Skeletal muscle satellite cell (primary cell): Measurements from ENCODE around the gene ACSL6.

Source experiments
- H3K27me3 ChIP-seq: 2 replicates; pipeline ENCODE4 v1.7.0; 2013; ENCODE audit warnings: low read length; ENCODE audit not compliant: control insufficient read depth, insufficient read depth
- H3K36me3 ChIP-seq: 2 replicates; pipeline ENCODE4 v1.7.0; 2013; ENCODE audit warnings: mild to moderate bottlenecking, control low read depth, low read length; ENCODE audit not compliant: insufficient read depth
- H3K4me1 ChIP-seq: 2 replicates; pipeline ENCODE4 v1.7.0; 2013; ENCODE audit warnings: low read length; ENCODE audit not compliant: control insufficient read depth, insufficient read depth
- H3K4me2 ChIP-seq: 2 replicates; pipeline ENCODE4 v1.7.0; 2013; ENCODE audit warnings: mild to moderate bottlenecking, low read length
- H3K4me3 ChIP-seq: 2 replicates; pipeline ENCODE4 v1.7.0; 2013; ENCODE audit warnings: low read length
- H3K9ac ChIP-seq: 2 replicates; pipeline ENCODE4 v1.7.0; 2013; ENCODE audit warnings: mild to moderate bottlenecking, low read depth, low read length, moderate library complexity
- H3K9me3 ChIP-seq: replicated peaks from 2 replicates; pipeline ENCODE4 v1.7.0; 2013; ENCODE audit warnings: mild to moderate bottlenecking, control low read depth, low read length

ACSL6 gene

GRCh38 chr5:132055441-132055807, 44.0 kb upstream of the ACSL6 start:
- peaks cover 50% of the 10 kb centered on the region for H3K27me3 ChIP-seq

GRCh38 chr5:132054697-132055440, 43.4 kb upstream of the ACSL6 start:
- Histone ChIP-seq H3K4me3 (no peak overlapping the region), H3K9me3 (no peaks in the 10 kb centered on the region), H3K9ac (no peak overlapping the region), H3K36me3 (no peaks in the 10 kb centered on the region), H3K4me1 (no peaks in the 10 kb centered on the region), H3K27me3 (peaks cover 54% of the 10 kb centered on the region), H3K4me2 (no peak overlapping the region)

More at GRCh38 chr5:132055441-132055807, 44.0 kb upstream of the ACSL6 start:
- Histone ChIP-seq H3K4me2 (no peak overlapping the region), H3K36me3 (no peaks in the 10 kb centered on the region), H3K4me3 (no peak overlapping the region), H3K4me1 (no peaks in the 10 kb centered on the region), H3K9ac (no peak overlapping the region), H3K9me3 (no peaks in the 10 kb centered on the region)

GRCh38 chr5:132054031-132054696, 42.7 kb upstream of the ACSL6 start:
- peaks cover 61% of the 10 kb centered on the region for H3K27me3 ChIP-seq
- no peak overlapping the region for H3K4me3 ChIP-seq

GRCh38 chr5:132053483-132053882, 42.0 kb upstream of the ACSL6 start:
- Histone ChIP-seq H3K9me3 (no peaks in the 10 kb centered on the region), H3K4me3 (no peak overlapping the region), H3K4me1 (no peaks in the 10 kb centered on the region)

More at GRCh38 chr5:132054031-132054696, 42.7 kb upstream of the ACSL6 start:
- Histone ChIP-seq H3K9me3 (no peaks in the 10 kb centered on the region), H3K4me1 (no peaks in the 10 kb centered on the region), H3K4me2 (no peak overlapping the region), H3K36me3 (no peaks in the 10 kb centered on the region), H3K9ac (no peak overlapping the region)

GRCh38 chr5:132052520-132052919, 41.1 kb upstream of the ACSL6 start:
- Histone ChIP-seq H3K36me3 (no peaks in the 10 kb centered on the region), H3K27me3 (peaks cover 68% of the 10 kb centered on the region), H3K4me3 (no peak overlapping the region), H3K9ac (no peak overlapping the region), H3K4me1 (no peaks in the 10 kb centered on the region), H3K4me2 (no peak overlapping the region), H3K9me3 (no peaks in the 10 kb centered on the region)

More at GRCh38 chr5:132053483-132053882, 42.0 kb upstream of the ACSL6 start:
- H3K9ac ChIP-seq: no peak overlapping the region
- no peaks in the 10 kb centered on the region for H3K36me3 ChIP-seq
- no peak overlapping the region for H3K4me2 ChIP-seq
- H3K27me3 ChIP-seq: peaks cover 68% of the 10 kb centered on the region

GRCh38 chr5:132050661-132051552, 39.4 kb upstream of the ACSL6 start:
- no peak overlapping the region for H3K9ac ChIP-seq
- no peaks in the 10 kb centered on the region for H3K9me3 ChIP-seq
- H3K4me1 ChIP-seq: no peaks in the 10 kb centered on the region
- H3K4me2 ChIP-seq: no peak overlapping the region
- H3K36me3 ChIP-seq: no peaks in the 10 kb centered on the region
- H3K27me3 ChIP-seq: peaks cover 67% of the 10 kb centered on the region
- no peak overlapping the region for H3K4me3 ChIP-seq

GRCh38 chr5:132050136-132050535, 38.7 kb upstream of the ACSL6 start:
- no peak overlapping the region for H3K4me2 ChIP-seq
- no peak overlapping the region for H3K4me3 ChIP-seq
- no peak overlapping the region for H3K9ac ChIP-seq
- no peaks in the 10 kb centered on the region for H3K36me3 ChIP-seq
- H3K4me1 ChIP-seq: no peaks in the 10 kb centered on the region
- peaks cover 62% of the 10 kb centered on the region for H3K27me3 ChIP-seq
- no peaks in the 10 kb centered on the region for H3K9me3 ChIP-seq

GRCh38 chr5:132049559-132049958, 38.1 kb upstream of the ACSL6 start:
- H3K4me2 ChIP-seq: no peak overlapping the region
- peaks cover 58% of the 10 kb centered on the region for H3K27me3 ChIP-seq
- no peaks in the 10 kb centered on the region for H3K4me1 ChIP-seq
- no peaks in the 10 kb centered on the region for H3K9me3 ChIP-seq
- no peak overlapping the region for H3K9ac ChIP-seq
- no peaks in the 10 kb centered on the region for H3K36me3 ChIP-seq
- no peak overlapping the region for H3K4me3 ChIP-seq

GRCh38 chr5:132049093-132049492, 37.6 kb upstream of the ACSL6 start:
- no peaks in the 10 kb centered on the region for H3K36me3 ChIP-seq
- H3K4me1 ChIP-seq: no peaks in the 10 kb centered on the region
- H3K27me3 ChIP-seq: peaks cover 55% of the 10 kb centered on the region
- H3K9ac ChIP-seq: no peak overlapping the region
- H3K4me3 ChIP-seq: no peak overlapping the region
- no peak overlapping the region for H3K4me2 ChIP-seq
- H3K9me3 ChIP-seq: no peaks in the 10 kb centered on the region

GRCh38 chr5:132046880-132047299, 35.4 kb upstream of the ACSL6 start:
- no peaks in the 10 kb centered on the region for H3K36me3 ChIP-seq
- no peaks in the 10 kb centered on the region for H3K9me3 ChIP-seq
- no peak overlapping the region for H3K4me2 ChIP-seq
- H3K9ac ChIP-seq: no peak overlapping the region
- H3K4me3 ChIP-seq: no peak overlapping the region
- no peaks in the 10 kb centered on the region for H3K4me1 ChIP-seq
- H3K27me3 ChIP-seq: peaks cover 50% of the 10 kb centered on the region

- H3K9me3 ChIP-seq: no peaks in the 10 kb centered on the region
- H3K9ac ChIP-seq: no peak overlapping the region
- H3K4me3 ChIP-seq: no peak overlapping the region
- no peaks in the 10 kb centered on the region for H3K36me3 ChIP-seq
- peaks cover 46% of the 10 kb centered on the region for H3K27me3 ChIP-seq
- H3K4me1 ChIP-seq: no peaks in the 10 kb centered on the region
- H3K4me2 ChIP-seq: no peak overlapping the region
Observed at GRCh38 chr5:132044207-132044606, 32.7 kb upstream of the ACSL6 start.
